ENCODE measurements around the gene CCDC174.

The CCDC174 gene

GRCh38 chr3:14663396-14664135, 12.0 kb downstream of the CCDC174 start:
- Histone ChIP-seq H3K4me1 (ENCODE audit: control insufficient read depth, insufficient read depth, low read length) (no peaks in the 10 kb centered on the region), H3K4me2 (ENCODE audit: low read length) (no peak overlapping the region), H3K9ac (ENCODE audit: low read depth, low read length) (no peak overlapping the region), H3K9me3 (replicated peaks; ENCODE audit: low read length) (no peaks in the 10 kb centered on the region), H3K36me3 (ENCODE audit: insufficient read depth, low read length) (peaks cover 89% of the 10 kb centered on the region), H3K27me3 (ENCODE audit: control insufficient read depth, insufficient read depth, low read length) (no peaks in the 10 kb centered on the region), H3K4me3 (ENCODE audit: low read length) (no peak overlapping the region)

- Histone ChIP-seq H3K36me3 (ENCODE audit: insufficient read depth, low read length) (peaks cover 89% of the 10 kb centered on the region), H3K9me3 (replicated peaks; ENCODE audit: low read length) (no peaks in the 10 kb centered on the region), H3K9ac (ENCODE audit: low read depth, low read length) (no peak overlapping the region), H3K4me2 (ENCODE audit: low read length) (no peak overlapping the region), H3K27me3 (ENCODE audit: control insufficient read depth, insufficient read depth, low read length) (no peaks in the 10 kb centered on the region), H3K4me1 (ENCODE audit: control insufficient read depth, insufficient read depth, low read length) (no peaks in the 10 kb centered on the region), H3K4me3 (ENCODE audit: low read length) (no peak overlapping the region)
These were observed 12.6 kb downstream of the CCDC174 start for GRCh38 chr3:14664170-14664569.

GRCh38 chr3:14672588-14672987, 21.0 kb downstream of the CCDC174 start:
- Histone ChIP-seq H3K4me2 (ENCODE audit: low read length) (no peak overlapping the region), H3K9me3 (replicated peaks; ENCODE audit: low read length) (no peaks in the 10 kb centered on the region), H3K9ac (ENCODE audit: low read depth, low read length) (no peak overlapping the region), H3K4me3 (ENCODE audit: low read length) (no peak overlapping the region), H3K4me1 (ENCODE audit: control insufficient read depth, insufficient read depth, low read length) (no peaks in the 10 kb centered on the region), H3K27me3 (ENCODE audit: control insufficient read depth, insufficient read depth, low read length) (no peaks in the 10 kb centered on the region), H3K36me3 (ENCODE audit: insufficient read depth, low read length) (peaks cover 50% of the 10 kb centered on the region)

DNA sequence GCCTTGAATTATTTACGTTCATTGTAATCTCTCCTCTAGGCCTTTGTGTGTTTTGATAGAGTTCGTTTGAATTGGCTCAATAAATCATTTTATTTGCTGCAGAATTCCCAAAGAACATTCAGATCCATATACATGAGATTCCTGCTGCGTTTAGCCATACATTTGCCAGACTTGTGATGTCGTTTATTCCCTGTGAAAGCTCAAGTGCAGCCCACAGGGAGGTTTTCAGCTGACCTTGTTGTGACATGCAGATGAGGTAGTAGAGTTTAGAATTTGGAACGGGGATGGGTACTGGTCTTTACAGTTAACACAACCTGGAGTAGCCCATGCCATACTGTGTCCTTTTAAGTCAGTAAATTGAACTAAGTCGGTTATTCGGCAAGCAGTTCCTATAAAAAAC, 23.3 kb downstream of the CCDC174 start, which contains the start of gene C3orf20:
TSS of gene C3orf20 (plus strand) at position 301 of the 400 bp plus-strand sequence. CDS start 7,573 bp downstream, outside the sequence.
- Histone ChIP-seq H3K4me2 (ENCODE audit: low read length) (no peak within 1 kb of the TSS), H3K4me1 (ENCODE audit: control insufficient read depth, insufficient read depth, low read length) (no peaks in the 10 kb centered on the region), H3K36me3 (ENCODE audit: insufficient read depth, low read length) (peaks cover 30% of the 10 kb centered on the region), H3K9ac (ENCODE audit: low read depth, low read length) (no peak within 1 kb of the TSS), H3K27me3 (ENCODE audit: control insufficient read depth, insufficient read depth, low read length) (no peaks in the 10 kb centered on the region), H3K9me3 (replicated peaks; ENCODE audit: low read length) (no peaks in the 10 kb centered on the region), H3K4me3 (ENCODE audit: low read length) (no peak within 1 kb of the TSS)

- Histone ChIP-seq H3K9ac (ENCODE audit: low read depth, low read length) (no peak overlapping the region), H3K4me3 (ENCODE audit: low read length) (no peak overlapping the region), H3K27me3 (ENCODE audit: control insufficient read depth, insufficient read depth, low read length) (no peaks in the 10 kb centered on the region), H3K9me3 (replicated peaks; ENCODE audit: low read length) (no peaks in the 10 kb centered on the region), H3K4me1 (ENCODE audit: control insufficient read depth, insufficient read depth, low read length) (no peaks in the 10 kb centered on the region), H3K4me2 (ENCODE audit: low read length) (no peak overlapping the region), H3K36me3 (ENCODE audit: insufficient read depth, low read length) (peaks cover 11% of the 10 kb centered on the region)
These were observed 25.3 kb downstream of the CCDC174 start for GRCh38 chr3:14676881-14677280.

DNA sequence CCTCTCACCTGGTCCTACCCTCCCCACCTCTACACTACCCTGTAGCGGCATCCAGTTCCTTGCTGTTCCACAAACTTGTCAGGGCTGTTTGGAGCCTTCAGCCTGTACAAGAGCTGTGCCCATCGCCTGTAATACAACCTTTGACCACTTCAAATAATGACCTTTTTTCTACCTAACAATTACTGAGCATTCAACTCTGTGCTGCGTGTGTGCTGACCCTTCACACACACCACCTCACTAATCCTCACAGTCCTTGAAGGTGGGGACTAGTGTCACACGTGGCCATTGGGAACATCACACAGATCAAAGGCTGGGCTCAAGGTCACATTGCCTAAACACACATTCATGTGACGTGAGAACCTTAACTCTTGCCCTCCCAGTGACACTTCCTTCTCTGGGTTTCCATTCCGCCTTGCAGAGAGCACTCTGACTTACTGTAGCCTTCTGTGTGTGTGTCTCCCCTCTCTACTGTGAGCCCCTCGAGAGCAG, 26.5 kb downstream of the CCDC174 start:
- no peaks in the 10 kb centered on the region for H3K27me3 ChIP-seq (ENCODE audit: control insufficient read depth, insufficient read depth, low read length)

DNA sequence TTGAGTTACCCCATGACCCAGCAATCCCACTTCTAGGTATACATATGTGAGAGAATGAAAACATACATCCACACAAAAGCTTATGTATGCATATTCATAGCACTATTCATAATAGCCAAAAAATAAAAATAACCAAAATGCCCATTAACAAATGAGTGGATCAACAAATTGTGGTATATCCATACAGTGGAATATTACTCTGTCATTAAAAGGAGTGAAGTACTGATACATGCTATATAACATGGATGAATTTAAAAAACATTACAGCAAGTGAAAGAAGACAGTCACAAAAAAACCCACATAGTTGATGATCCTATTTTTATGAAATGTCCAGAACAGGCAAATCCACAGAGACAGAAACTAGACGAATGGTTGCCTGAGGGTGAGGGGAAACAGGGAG, 28.6 kb downstream of the CCDC174 start:
- Histone ChIP-seq H3K9me3 (replicated peaks; ENCODE audit: low read length) (no peaks in the 10 kb centered on the region), H3K4me1 (ENCODE audit: control insufficient read depth, insufficient read depth, low read length) (no peaks in the 10 kb centered on the region), H3K4me3 (ENCODE audit: low read length) (no peak overlapping the region), H3K27me3 (ENCODE audit: control insufficient read depth, insufficient read depth, low read length) (no peaks in the 10 kb centered on the region), H3K9ac (ENCODE audit: low read depth, low read length) (no peak overlapping the region), H3K36me3 (ENCODE audit: insufficient read depth, low read length) (no peaks in the 10 kb centered on the region), H3K4me2 (ENCODE audit: low read length) (no peak overlapping the region)

More for the DNA sequence above, 26.5 kb downstream of the CCDC174 start:
- Histone ChIP-seq H3K4me2 (ENCODE audit: low read length) (no peak overlapping the region), H3K9ac (ENCODE audit: low read depth, low read length) (no peak overlapping the region), H3K4me3 (ENCODE audit: low read length) (no peak overlapping the region), H3K36me3 (ENCODE audit: insufficient read depth, low read length) (no peaks in the 10 kb centered on the region), H3K4me1 (ENCODE audit: control insufficient read depth, insufficient read depth, low read length) (no peaks in the 10 kb centered on the region), H3K9me3 (replicated peaks; ENCODE audit: low read length) (no peaks in the 10 kb centered on the region)

DNA sequence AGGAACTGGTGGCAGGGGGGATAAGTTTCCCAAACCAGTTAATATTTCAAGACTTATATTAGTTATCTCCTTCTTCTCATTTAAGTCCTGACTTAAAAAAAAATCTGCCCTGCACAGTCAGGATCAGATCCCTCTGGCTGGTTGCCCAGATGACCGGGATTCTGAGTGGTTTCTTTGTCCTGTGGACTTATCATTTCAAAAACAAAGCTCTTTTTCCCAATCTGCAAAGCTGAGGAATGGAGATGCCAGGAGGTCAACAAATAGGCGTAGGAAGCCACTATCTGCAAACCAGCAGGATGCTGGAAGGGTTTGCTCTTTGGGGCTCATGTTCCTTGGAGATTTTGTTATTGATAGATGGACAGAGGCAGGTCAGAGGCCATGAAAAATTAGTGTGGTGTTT, 29.2 kb downstream of the CCDC174 start:
- H3K9ac ChIP-seq (ENCODE audit: low read depth, low read length) = no peak overlapping the region
- no peaks in the 10 kb centered on the region for H3K9me3 ChIP-seq (replicated peaks; ENCODE audit: low read length)
- no peaks in the 10 kb centered on the region for H3K4me1 ChIP-seq (ENCODE audit: control insufficient read depth, insufficient read depth, low read length)
- no peaks in the 10 kb centered on the region for H3K36me3 ChIP-seq (ENCODE audit: insufficient read depth, low read length)
- no peak overlapping the region for H3K4me2 ChIP-seq (ENCODE audit: low read length)
- H3K4me3 ChIP-seq (ENCODE audit: low read length) = no peak overlapping the region
- no peaks in the 10 kb centered on the region for H3K27me3 ChIP-seq (ENCODE audit: control insufficient read depth, insufficient read depth, low read length)

GRCh38 chr3:14684447-14684846, 32.9 kb downstream of the CCDC174 start:
- Histone ChIP-seq H3K4me3 (ENCODE audit: low read length) (no peak overlapping the region), H3K27me3 (ENCODE audit: control insufficient read depth, insufficient read depth, low read length) (no peaks in the 10 kb centered on the region), H3K36me3 (ENCODE audit: insufficient read depth, low read length) (no peaks in the 10 kb centered on the region), H3K4me1 (ENCODE audit: control insufficient read depth, insufficient read depth, low read length) (no peaks in the 10 kb centered on the region), H3K9me3 (replicated peaks; ENCODE audit: low read length) (no peaks in the 10 kb centered on the region), H3K4me2 (ENCODE audit: low read length) (no peak overlapping the region), H3K9ac (ENCODE audit: low read depth, low read length) (no peak overlapping the region)

GRCh38 chr3:14685179-14685578, 33.6 kb downstream of the CCDC174 start:
- Histone ChIP-seq H3K9ac (ENCODE audit: low read depth, low read length) (no peak overlapping the region), H3K36me3 (ENCODE audit: insufficient read depth, low read length) (no peaks in the 10 kb centered on the region), H3K27me3 (ENCODE audit: control insufficient read depth, insufficient read depth, low read length) (no peaks in the 10 kb centered on the region), H3K4me3 (ENCODE audit: low read length) (no peak overlapping the region), H3K4me1 (ENCODE audit: control insufficient read depth, insufficient read depth, low read length) (no peaks in the 10 kb centered on the region), H3K4me2 (ENCODE audit: low read length) (no peak overlapping the region), H3K9me3 (replicated peaks; ENCODE audit: low read length) (no peaks in the 10 kb centered on the region)

DNA sequence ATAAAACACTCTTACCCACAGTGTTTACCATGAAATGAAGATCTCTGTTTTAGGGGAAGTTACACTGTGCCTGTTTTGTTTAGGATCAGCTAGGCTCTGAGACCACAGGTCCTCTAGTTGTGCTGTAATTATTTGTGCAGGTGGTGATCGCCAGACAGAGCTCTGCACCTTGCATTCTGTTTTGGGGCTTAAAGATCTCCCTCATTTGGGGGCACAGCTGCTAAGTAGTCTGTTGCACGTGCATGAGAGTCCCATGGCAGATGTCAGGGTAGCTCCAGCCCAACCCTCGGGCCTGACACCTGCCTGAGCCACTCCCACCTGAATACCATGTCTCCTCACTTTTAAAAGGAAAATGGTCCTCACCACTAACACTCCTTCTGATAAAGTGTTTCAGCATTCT, 35.8 kb downstream of the CCDC174 start:
- Histone ChIP-seq H3K4me3 (ENCODE audit: low read length) (no peak overlapping the region), H3K9ac (ENCODE audit: low read depth, low read length) (no peak overlapping the region)

GRCh38 chr3:14688525-14688924, 37.0 kb downstream of the CCDC174 start:
- H3K4me2 ChIP-seq (ENCODE audit: low read length) = no peak overlapping the region
- no peaks in the 10 kb centered on the region for H3K36me3 ChIP-seq (ENCODE audit: insufficient read depth, low read length)
- no peaks in the 10 kb centered on the region for H3K27me3 ChIP-seq (ENCODE audit: control insufficient read depth, insufficient read depth, low read length)
- no peak overlapping the region for H3K4me3 ChIP-seq (ENCODE audit: low read length)
- H3K4me1 ChIP-seq (ENCODE audit: control insufficient read depth, insufficient read depth, low read length) = no peaks in the 10 kb centered on the region
- no peak overlapping the region for H3K9ac ChIP-seq (ENCODE audit: low read depth, low read length)
- H3K9me3 ChIP-seq (replicated peaks; ENCODE audit: low read length) = no peaks in the 10 kb centered on the region

More for the DNA sequence above, 35.8 kb downstream of the CCDC174 start:
- Histone ChIP-seq H3K27me3 (ENCODE audit: control insufficient read depth, insufficient read depth, low read length) (no peaks in the 10 kb centered on the region), H3K36me3 (ENCODE audit: insufficient read depth, low read length) (no peaks in the 10 kb centered on the region), H3K9me3 (replicated peaks; ENCODE audit: low read length) (no peaks in the 10 kb centered on the region), H3K4me1 (ENCODE audit: control insufficient read depth, insufficient read depth, low read length) (no peaks in the 10 kb centered on the region), H3K4me2 (ENCODE audit: low read length) (no peak overlapping the region)
